ENCODE data around the gene TFPI2.
"Not testable (repeated sequence)": the region's sequence is repeated elsewhere in the genome, so short reads cannot be mapped to it uniquely, and the experiment has no call there.

The TFPI2 gene

DNA sequence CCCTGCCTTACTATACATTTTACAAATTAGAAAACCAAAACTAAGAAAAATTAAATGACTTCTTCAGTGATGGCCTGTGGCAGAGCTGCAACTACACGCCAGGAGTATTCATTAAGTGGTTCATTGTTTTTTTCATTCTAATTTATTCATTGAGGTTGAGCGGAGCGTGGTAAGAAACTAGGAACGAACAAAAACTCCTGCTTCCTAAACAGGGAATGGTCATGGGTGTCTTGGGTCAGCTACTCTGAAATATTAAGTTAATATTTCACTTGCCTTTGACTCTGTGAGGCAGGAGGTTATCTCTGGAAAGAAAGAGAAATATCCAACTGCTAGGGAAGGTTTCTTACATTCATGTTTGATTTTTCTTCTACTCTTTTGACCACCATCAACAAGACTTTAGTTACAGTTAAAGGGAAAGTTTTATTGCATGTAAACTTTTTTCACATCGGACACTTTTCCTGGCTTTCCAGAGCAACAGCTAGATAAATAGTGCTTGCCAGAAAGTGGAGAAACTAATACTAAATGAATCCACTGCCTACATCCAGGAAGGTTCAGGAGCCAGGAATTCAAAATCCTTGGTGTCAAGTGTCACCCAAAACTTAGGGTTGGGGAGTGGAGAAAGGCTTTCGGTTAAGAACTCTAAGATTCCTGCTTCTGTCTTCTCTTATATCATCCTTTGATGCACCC lies 30.1 kb upstream of the TFPI2 start:
- Histone ChIP-seq H3K4me3 (replicated peaks; ENCODE audit: insufficient read depth, low read length) (no peak overlapping the region), H3K27me3 (ENCODE audit: insufficient read depth, poor library complexity, severe bottlenecking) (peaks cover 14% of the 10 kb centered on the region), H3K27ac (replicated peaks) (no peak overlapping the region)
- DNase-seq (ENCODE audit: low read depth in 1 of 2, low spot score in 1 of 2) = no peak
- TF ChIP-seq POLR2AphosphoS5 (IDR thresholded peaks at IDR 0.05; ENCODE audit: low read depth) = no peak
- TF ChIP-seq, protein P1, sequence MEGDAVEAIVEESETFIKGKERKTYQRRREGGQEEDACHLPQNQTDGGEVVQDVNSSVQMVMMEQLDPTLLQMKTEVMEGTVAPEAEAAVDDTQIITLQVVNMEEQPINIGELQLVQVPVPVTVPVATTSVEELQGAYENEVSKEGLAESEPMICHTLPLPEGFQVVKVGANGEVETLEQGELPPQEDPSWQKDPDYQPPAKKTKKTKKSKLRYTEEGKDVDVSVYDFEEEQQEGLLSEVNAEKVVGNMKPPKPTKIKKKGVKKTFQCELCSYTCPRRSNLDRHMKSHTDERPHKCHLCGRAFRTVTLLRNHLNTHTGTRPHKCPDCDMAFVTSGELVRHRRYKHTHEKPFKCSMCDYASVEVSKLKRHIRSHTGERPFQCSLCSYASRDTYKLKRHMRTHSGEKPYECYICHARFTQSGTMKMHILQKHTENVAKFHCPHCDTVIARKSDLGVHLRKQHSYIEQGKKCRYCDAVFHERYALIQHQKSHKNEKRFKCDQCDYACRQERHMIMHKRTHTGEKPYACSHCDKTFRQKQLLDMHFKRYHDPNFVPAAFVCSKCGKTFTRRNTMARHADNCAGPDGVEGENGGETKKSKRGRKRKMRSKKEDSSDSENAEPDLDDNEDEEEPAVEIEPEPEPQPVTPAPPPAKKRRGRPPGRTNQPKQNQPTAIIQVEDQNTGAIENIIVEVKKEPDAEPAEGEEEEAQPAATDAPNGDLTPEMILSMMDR (IDR thresholded peaks at IDR 0.05; ENCODE audit: insufficient read depth, low read length) = no peak
- TF ChIP-seq, protein P2, sequence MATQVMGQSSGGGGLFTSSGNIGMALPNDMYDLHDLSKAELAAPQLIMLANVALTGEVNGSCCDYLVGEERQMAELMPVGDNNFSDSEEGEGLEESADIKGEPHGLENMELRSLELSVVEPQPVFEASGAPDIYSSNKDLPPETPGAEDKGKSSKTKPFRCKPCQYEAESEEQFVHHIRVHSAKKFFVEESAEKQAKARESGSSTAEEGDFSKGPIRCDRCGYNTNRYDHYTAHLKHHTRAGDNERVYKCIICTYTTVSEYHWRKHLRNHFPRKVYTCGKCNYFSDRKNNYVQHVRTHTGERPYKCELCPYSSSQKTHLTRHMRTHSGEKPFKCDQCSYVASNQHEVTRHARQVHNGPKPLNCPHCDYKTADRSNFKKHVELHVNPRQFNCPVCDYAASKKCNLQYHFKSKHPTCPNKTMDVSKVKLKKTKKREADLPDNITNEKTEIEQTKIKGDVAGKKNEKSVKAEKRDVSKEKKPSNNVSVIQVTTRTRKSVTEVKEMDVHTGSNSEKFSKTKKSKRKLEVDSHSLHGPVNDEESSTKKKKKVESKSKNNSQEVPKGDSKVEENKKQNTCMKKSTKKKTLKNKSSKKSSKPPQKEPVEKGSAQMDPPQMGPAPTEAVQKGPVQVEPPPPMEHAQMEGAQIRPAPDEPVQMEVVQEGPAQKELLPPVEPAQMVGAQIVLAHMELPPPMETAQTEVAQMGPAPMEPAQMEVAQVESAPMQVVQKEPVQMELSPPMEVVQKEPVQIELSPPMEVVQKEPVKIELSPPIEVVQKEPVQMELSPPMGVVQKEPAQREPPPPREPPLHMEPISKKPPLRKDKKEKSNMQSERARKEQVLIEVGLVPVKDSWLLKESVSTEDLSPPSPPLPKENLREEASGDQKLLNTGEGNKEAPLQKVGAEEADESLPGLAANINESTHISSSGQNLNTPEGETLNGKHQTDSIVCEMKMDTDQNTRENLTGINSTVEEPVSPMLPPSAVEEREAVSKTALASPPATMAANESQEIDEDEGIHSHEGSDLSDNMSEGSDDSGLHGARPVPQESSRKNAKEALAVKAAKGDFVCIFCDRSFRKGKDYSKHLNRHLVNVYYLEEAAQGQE (IDR thresholded peaks at IDR 0.05; ENCODE audit: insufficient replicate concordance, low read depth) = no peak
- no peak for TF ChIP-seq SPI1 (IDR thresholded peaks at IDR 0.05; ENCODE audit: borderline replicate concordance, low read depth)
- no peak for TF ChIP-seq GABPA (IDR thresholded peaks at IDR 0.05; ENCODE audit: low read depth)

DNA sequence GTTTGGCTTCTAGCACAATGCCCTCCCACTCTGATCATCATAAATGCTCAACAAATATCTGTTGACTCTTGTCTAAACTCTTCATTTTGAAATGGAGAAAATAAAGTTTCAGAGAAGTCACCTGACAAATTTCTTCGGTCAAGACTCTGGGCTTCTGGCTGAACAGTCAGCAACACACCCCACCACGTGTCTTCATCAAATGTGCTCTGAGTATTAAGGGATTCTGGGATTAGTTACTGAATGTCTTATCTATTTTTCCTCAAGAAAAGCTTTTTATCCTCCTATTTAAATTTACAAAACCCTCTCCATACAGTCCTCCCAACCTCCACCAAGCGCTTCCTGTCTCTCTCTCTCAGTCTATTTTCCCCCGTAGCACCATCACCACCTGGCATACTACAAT lies 25.8 kb upstream of the TFPI2 start:
- not testable (repeated sequence) for H3K4me3 ChIP-seq (replicated peaks; ENCODE audit: insufficient read depth, low read length); DNase-seq (ENCODE audit: low read depth in 1 of 2, low spot score in 1 of 2); H3K27ac ChIP-seq (replicated peaks); H3K27me3 ChIP-seq (ENCODE audit: insufficient read depth, poor library complexity, severe bottlenecking)

DNA sequence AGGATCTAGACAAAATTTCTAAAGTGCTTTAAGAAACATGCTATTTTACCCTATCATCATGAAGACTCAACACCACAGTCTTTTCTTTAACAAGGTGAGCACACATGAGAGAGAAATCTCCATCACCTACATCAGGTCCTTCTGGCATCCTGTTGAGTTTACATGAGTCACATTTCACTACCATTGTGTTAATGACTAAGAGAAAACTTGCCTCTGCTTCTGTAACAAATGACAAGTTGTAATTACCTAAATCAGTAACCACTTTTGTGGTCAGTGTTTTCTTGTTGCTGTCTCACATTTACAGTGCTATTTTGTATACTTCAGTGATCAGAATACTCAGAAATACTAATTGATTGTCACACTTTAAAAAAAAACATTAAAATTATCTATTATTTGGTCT lies 25.3 kb upstream of the TFPI2 start:
- not testable (repeated sequence) for H3K27ac ChIP-seq (replicated peaks)

DNA sequence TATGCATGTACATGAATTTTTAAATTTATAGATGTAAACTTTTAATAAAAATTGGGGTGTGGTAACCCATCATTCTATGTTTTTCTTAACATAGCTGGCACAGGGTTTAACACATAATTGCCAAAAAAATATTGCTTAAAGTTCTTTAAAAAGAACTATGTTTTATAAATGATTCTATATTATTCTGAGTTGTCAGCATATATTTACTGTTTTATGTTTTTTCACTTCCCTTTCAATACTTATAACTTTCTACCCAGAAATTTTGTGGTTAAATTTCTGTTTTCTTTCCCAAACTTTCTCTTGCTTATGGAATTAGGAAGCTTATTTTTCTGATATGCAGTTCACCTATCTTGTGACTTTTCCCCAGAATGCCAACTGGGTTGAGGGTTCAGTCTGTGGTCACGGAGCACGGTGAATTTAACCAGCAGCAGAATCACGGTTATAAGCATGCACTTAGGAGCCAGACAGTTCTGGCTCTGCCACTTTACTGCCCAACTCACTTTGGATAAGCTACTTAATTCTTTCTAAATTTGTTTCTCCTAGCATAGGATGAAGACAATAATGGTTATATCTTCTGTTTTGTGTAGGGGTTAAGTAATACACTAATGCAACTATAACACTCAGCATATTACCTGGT lies 24.8 kb upstream of the TFPI2 start:
- not testable (repeated sequence) for H3K27me3 ChIP-seq (ENCODE audit: insufficient read depth, poor library complexity, severe bottlenecking); H3K27ac ChIP-seq (replicated peaks); H3K4me3 ChIP-seq (replicated peaks; ENCODE audit: insufficient read depth, low read length); DNase-seq (ENCODE audit: low read depth in 1 of 2, low spot score in 1 of 2)

More for the DNA sequence above, 25.3 kb upstream of the TFPI2 start:
- H3K4me3 ChIP-seq (replicated peaks; ENCODE audit: insufficient read depth, low read length); DNase-seq (ENCODE audit: low read depth in 1 of 2, low spot score in 1 of 2); H3K27me3 ChIP-seq (ENCODE audit: insufficient read depth, poor library complexity, severe bottlenecking): not testable (repeated sequence)

DNA sequence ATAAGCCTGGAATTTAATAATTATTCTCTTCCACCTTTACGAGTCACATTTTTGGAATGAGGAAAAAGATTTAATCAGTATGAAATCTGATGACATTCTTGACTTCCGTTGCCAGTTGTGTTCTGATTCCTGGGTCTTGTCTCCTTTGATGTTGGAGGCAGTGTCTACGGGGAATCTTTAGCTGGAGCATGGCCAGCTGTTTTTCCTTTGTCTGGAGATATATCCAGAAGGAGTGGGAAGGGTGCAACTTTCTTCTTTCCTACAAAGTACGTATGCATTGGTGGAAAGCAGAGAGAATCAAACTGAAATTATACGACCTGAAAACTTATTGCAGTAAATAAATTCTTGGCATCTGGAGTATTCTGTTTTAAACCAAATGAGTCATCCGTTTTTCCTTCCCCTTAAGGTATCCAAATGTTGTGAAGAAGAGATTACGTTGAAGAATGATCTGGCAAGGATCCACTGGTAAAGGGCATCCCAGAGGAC lies 24.1 kb upstream of the TFPI2 start:
- DNase-seq (ENCODE audit: low read depth in 1 of 2, low spot score in 1 of 2) = no peak
- Histone ChIP-seq H3K27ac (replicated peaks) (no peak overlapping the region), H3K4me3 (replicated peaks; ENCODE audit: insufficient read depth, low read length) (no peak overlapping the region), H3K27me3 (ENCODE audit: insufficient read depth, poor library complexity, severe bottlenecking) (no peaks in the 10 kb centered on the region)
- TF ChIP-seq, protein P2 (IDR thresholded peaks at IDR 0.05; ENCODE audit: insufficient replicate concordance, low read depth) = no peak
- TF ChIP-seq, protein P1 (IDR thresholded peaks at IDR 0.05; ENCODE audit: insufficient read depth, low read length) = no peak
- no peak for TF ChIP-seq GABPA (IDR thresholded peaks at IDR 0.05; ENCODE audit: low read depth)
- no peak for TF ChIP-seq SPI1 (IDR thresholded peaks at IDR 0.05; ENCODE audit: borderline replicate concordance, low read depth)
- TF ChIP-seq POLR2AphosphoS5 (IDR thresholded peaks at IDR 0.05; ENCODE audit: low read depth) = no peak

All from HL-60 (cell line).